ENCODE results near the gene RFK. TPM values are rescaled to one million over a fixed set of nuclear protein-coding genes. Genes with fewer than 3 reads are reported as not detected.

RFK gene
- total RNA-seq, 1 experiment from 2014 or later, result 35.0 TPM

GRCh38 chr9:76415154-76415553, 20.9 kb upstream of the RFK start:
- peaks cover 0 to 4% of the 10 kb centered on the region in 2 experiments; a peak in 1 of 4 replicates for H3K4me1 ChIP-seq (ENCODE audit: control insufficient read depth in 1 of 2, insufficient read depth in 2 of 2, low read length in 2 of 2)
- CTCF ChIA-PET, result no interaction called here
- H3K9me2 ChIP-seq (ENCODE audit: insufficient read depth), result 0 out of 2 replicates have a peak, but pooled peaks cover 4% of the 10 kb centered on the region
- H3K79me2 ChIP-seq (ENCODE audit: insufficient read depth, low read length), result no peaks in the 10 kb centered on the region
- H3K27ac ChIP-seq (ENCODE audit: low read depth, low read length), result no peak overlapping the region
- no peak overlapping the region for H2AFZ ChIP-seq (ENCODE audit: low read depth, low read length, poor library complexity, severe bottlenecking)
- POLR2A ChIA-PET, result no interaction called here
- H3K9ac ChIP-seq (ENCODE audit: low read length), result no peak overlapping the region
- H3K27me3 ChIP-seq (ENCODE audit: insufficient read depth, low read length), result no peaks in the 10 kb centered on the region
- DNase-seq (ENCODE audit: low read depth, low spot score) (no peak), ATAC-seq (no peak)
- H3K4me2 ChIP-seq (ENCODE audit: low read length), result no peak overlapping the region
- no TSS peak for BruUV-seq (replicated peaks)
- H3K4me3 ChIP-seq (replicated peaks in 1 of 2; ENCODE audit: low read depth in 1 of 2, low read length in 2 of 2), result no peak overlapping the region
- H4K20me1 ChIP-seq (ENCODE audit: insufficient read depth), result no peaks in the 10 kb centered on the region
- RAD21 ChIA-PET (ENCODE audit: low non-redundant PET in 1 of 2, low total read pairs in 2 of 2, uncharacterized antibody in 2 of 2, unreplicated experiment in 2 of 2), result no interaction called here
- intact Hi-C loops (cut with micrococcal nuclease), result no loop called here
- TF ChIP-seq CBX3 (IDR thresholded peaks at IDR 0.05; ENCODE audit: low read depth) (no peak), ZFX (IDR thresholded peaks at IDR 0.05) (no peak), POLR2AphosphoS5 (IDR thresholded peaks at IDR 0.05; ENCODE audit: low read depth, low read length) (no peak), MAX (IDR thresholded peaks at IDR 0.05) (no peak), FOSL1 (IDR thresholded peaks at IDR 0.05; ENCODE audit: low read depth) (no peak), RAD21 (IDR thresholded peaks at IDR 0.05; ENCODE audit: low read depth) (no peak), CTCF (IDR thresholded peaks at IDR 0.05 in 2 of 3, conservative IDR thresholded peaks at IDR 0.05 in 1 of 3; ENCODE audit: borderline replicate concordance in 1 of 3, insufficient read depth in 1 of 3, low read depth in 2 of 3, low read length in 2 of 3) (no peak)
- H3K9me3 ChIP-seq (ENCODE audit: control insufficient read depth in 1 of 2, insufficient read depth in 1 of 2, low read depth in 1 of 2, low read length in 2 of 2), result no peaks in the 10 kb centered on the region
- no peaks in the 10 kb centered on the region for H3K36me3 ChIP-seq (ENCODE audit: control insufficient read depth in 1 of 2, insufficient read depth in 2 of 2, low read length in 2 of 2)

GRCh38 chr9:76414661-76415060, 20.4 kb upstream of the RFK start:
- ChIA-PET CTCF (no interaction called here), POLR2A (no interaction called here), RAD21 (ENCODE audit: low non-redundant PET in 1 of 2, low total read pairs in 2 of 2, uncharacterized antibody in 2 of 2, unreplicated experiment in 2 of 2) (no interaction called here)
- no peak overlapping the region for H3K4me3 ChIP-seq (replicated peaks in 1 of 2; ENCODE audit: low read depth in 1 of 2, low read length in 2 of 2)
- no peak overlapping the region for H3K27ac ChIP-seq (ENCODE audit: low read depth, low read length)
- TF ChIP-seq MAX (IDR thresholded peaks at IDR 0.05) (no peak), SRF (IDR thresholded peaks at IDR 0.05; ENCODE audit: low read depth) (no peak)
- H3K4me2 ChIP-seq (ENCODE audit: low read length), result no peak overlapping the region
- BruUV-seq (replicated peaks), result no TSS peak
- no peak for DNase-seq (ENCODE audit: low read depth, low spot score)
- 0 out of 2 replicates have a peak, but pooled peaks cover 4% of the 10 kb centered on the region for H3K9me2 ChIP-seq (ENCODE audit: insufficient read depth)
- peaks cover 0 to 2% of the 10 kb centered on the region in 2 experiments; a peak in 1 of 4 replicates for H3K4me1 ChIP-seq (ENCODE audit: control insufficient read depth in 1 of 2, insufficient read depth in 2 of 2, low read length in 2 of 2)
- intact Hi-C loops (cut with micrococcal nuclease), result no loop called here
- H3K36me3 ChIP-seq (ENCODE audit: control insufficient read depth in 1 of 2, insufficient read depth in 2 of 2, low read length in 2 of 2), result no peaks in the 10 kb centered on the region
- H3K9me3 ChIP-seq (ENCODE audit: control insufficient read depth in 1 of 2, insufficient read depth in 1 of 2, low read depth in 1 of 2, low read length in 2 of 2), result no peaks in the 10 kb centered on the region
- H3K9ac ChIP-seq (ENCODE audit: low read length), result no peak overlapping the region
- no peak overlapping the region for H2AFZ ChIP-seq (ENCODE audit: low read depth, low read length, poor library complexity, severe bottlenecking)
- no peaks in the 10 kb centered on the region for H4K20me1 ChIP-seq (ENCODE audit: insufficient read depth)
- ATAC-seq, result no peak
- no peaks in the 10 kb centered on the region for H3K27me3 ChIP-seq (ENCODE audit: insufficient read depth, low read length)
- H3K79me2 ChIP-seq (ENCODE audit: insufficient read depth, low read length), result no peaks in the 10 kb centered on the region

Data from HCT116 (cell line).